GM23338 (cell line): ENCODE data around the gene SRCIN1. TPM values are rescaled to one million over a fixed set of nuclear protein-coding genes. Genes with fewer than 3 reads are reported as not detected.

Experiments
- ATAC-seq: fragments of 200-7000 bp; cut with Tn5 transposase; 3 replicates; pipeline ENCODE4 v1.9.1; 2020
- DNase-seq: peaks from one replicate; pipeline ENCODE4 v3.0.0-alpha.2; 2015; ENCODE audit warnings: low spot score
- H2AFZ ChIP-seq: fragments of 200-600 bp; sonication (generic); 2 replicates; pipeline ENCODE4 v1.8.0; 2016; ENCODE audit warnings: antibody characterized with exemption, mild to moderate bottlenecking, moderate library complexity
- H3F3A ChIP-seq: fragments of 200-600 bp; sonication (generic); replicated peaks from 2 replicates; pipeline ENCODE4 v1.8.0; 2017; ENCODE audit warnings: antibody characterized with exemption, mixed run types, low read depth
- H3K27ac ChIP-seq: fragments of 200-600 bp; sonication (generic); 2 replicates; pipeline ENCODE4 v1.6.1; 2016; ENCODE audit warnings: low read depth
- H3K27me3 ChIP-seq: fragments of 200-600 bp; sonication (generic); 2 replicates; pipeline ENCODE4 v1.8.0; 2016; ENCODE audit warnings: mild to moderate bottlenecking, mixed run types, moderate library complexity; ENCODE audit not compliant: insufficient read depth
- H3K36me3 ChIP-seq: fragments of 200-600 bp; sonication (generic); 2 replicates; pipeline ENCODE4 v1.8.0; 2016; ENCODE audit warnings: mild to moderate bottlenecking; ENCODE audit not compliant: insufficient read depth
- H3K4me1 ChIP-seq: fragments of 200-600 bp; sonication (generic); 2 replicates; pipeline ENCODE4 v1.8.0; 2016; ENCODE audit warnings: mild to moderate bottlenecking, moderate library complexity; ENCODE audit not compliant: insufficient read depth
- H3K4me2 ChIP-seq: fragments of 200-600 bp; sonication (generic); 2 replicates; pipeline ENCODE4 v1.7.1; 2017; ENCODE audit warnings: mixed run types
- H3K4me3 ChIP-seq: fragments of 200-600 bp; sonication (generic); 2 replicates; pipeline ENCODE4 v1.6.1; 2016; ENCODE audit warnings: mixed run types
- H3K79me2 ChIP-seq: fragments of 200-600 bp; sonication (generic); replicated peaks from 2 replicates; pipeline ENCODE4 v1.8.0; 2017; ENCODE audit warnings: mild to moderate bottlenecking; ENCODE audit not compliant: insufficient read depth
- H3K9me2 ChIP-seq: fragments of 200-600 bp; sonication (generic); 2 replicates; pipeline ENCODE4 v1.8.0; 2017; ENCODE audit not compliant: insufficient read depth
- H4K20me1 ChIP-seq: fragments of 200-600 bp; sonication (generic); replicated peaks from 2 replicates; pipeline ENCODE4 v1.8.0; 2017; ENCODE audit warnings: mild to moderate bottlenecking; ENCODE audit not compliant: insufficient read depth
- H3K27ac Mint-ChIP-seq: 2 replicates; pipeline ENCODE4 v1.8.0; 2020; ENCODE audit warnings: inconsistent platforms, mild to moderate bottlenecking, moderate library complexity, mixed read lengths
- H3K27me3 Mint-ChIP-seq: 3 replicates; pipeline ENCODE4 v1.8.0; 2022; ENCODE audit warnings: low read depth, mild to moderate bottlenecking, moderate library complexity, mixed read lengths, inconsistent platforms; ENCODE audit not compliant: insufficient read depth, poor library complexity
- H3K36me3 Mint-ChIP-seq: 3 replicates; pipeline ENCODE4 v1.8.0; 2021; ENCODE audit warnings: low read depth, mild to moderate bottlenecking, inconsistent platforms, moderate library complexity, mixed read lengths
- H3K4me1 Mint-ChIP-seq: 3 replicates; pipeline ENCODE4 v1.8.0; 2020; ENCODE audit warnings: mild to moderate bottlenecking, inconsistent platforms, mixed read lengths
- H3K4me3 Mint-ChIP-seq: 3 replicates; pipeline ENCODE4 v1.8.0; 2021; ENCODE audit warnings: moderate library complexity, mild to moderate bottlenecking, inconsistent platforms, mixed read lengths
- H3K9me3 Mint-ChIP-seq: 3 replicates; pipeline ENCODE4 v1.8.0; 2020; ENCODE audit warnings: moderate library complexity, mild to moderate bottlenecking, inconsistent platforms, mixed read lengths
- CREB1 ChIP-seq: fragments of 250-450 bp; sonication (Bioruptor Pico); IDR thresholded peaks from 2 replicates; pipeline ENCODE4 v1.5.0; 2020; ENCODE audit warnings: low read depth, mild to moderate bottlenecking, moderate library complexity
- CTCF ChIP-seq, 2 experiments: fragments of 200-600 bp in 1 of 2; sonication (generic) in 1 of 2; conservative IDR thresholded peaks; 2 replicates each; pipeline versions ENCODE4 v1.5.1 to v1.6.1; 2016 to 2017; ENCODE audit warnings: antibody characterized with exemption in 2 of 2, low read depth in 2 of 2, mild to moderate bottlenecking in 2 of 2, moderate library complexity in 1 of 2
- EZH2phosphoT487 ChIP-seq: fragments of 200-600 bp; sonication (generic); IDR thresholded peaks from one replicate; pipeline ENCODE4 v1.8.1; 2018; ENCODE audit warnings: antibody characterized with exemption; ENCODE audit not compliant: unreplicated experiment
- JUNB ChIP-seq: IDR thresholded peaks from one replicate; pipeline ENCODE4 v1.6.1; 2016; ENCODE audit warnings: antibody characterized with exemption; ENCODE audit not compliant: unreplicated experiment
- NANOG ChIP-seq: IDR thresholded peaks from 2 replicates; pipeline ENCODE4 v1.6.1; 2016; ENCODE audit warnings: antibody characterized with exemption, borderline replicate concordance
- POLR2AphosphoS5 ChIP-seq: IDR thresholded peaks from 2 replicates; pipeline ENCODE4 v1.6.1; 2016; ENCODE audit warnings: antibody characterized with exemption, low read depth
- REST ChIP-seq: IDR thresholded peaks from one replicate; pipeline ENCODE4 v1.6.1; 2018; ENCODE audit warnings: antibody characterized with exemption; ENCODE audit not compliant: unreplicated experiment
- STAT1 ChIP-seq: IDR thresholded peaks from one replicate; pipeline ENCODE4 v1.6.1; 2016; ENCODE audit warnings: antibody characterized with exemption; ENCODE audit not compliant: unreplicated experiment
- ZNF114 ChIP-seq: fragments of 250-450 bp; sonication (Bioruptor Pico); IDR thresholded peaks from 2 replicates; pipeline ENCODE4 v1.5.0; 2020; ENCODE audit warnings: mild to moderate bottlenecking, moderate library complexity
- ZNF331 ChIP-seq: fragments of 250-450 bp; sonication (Bioruptor Pico); IDR thresholded peaks from 2 replicates; pipeline ENCODE4 v1.5.0; 2020; ENCODE audit warnings: low read depth, mild to moderate bottlenecking, moderate library complexity
- polyA plus RNA-seq: library from polyadenylated mRNA; unstranded; fragments of >200 nt; fragmentation: Nextera tagmentation; extraction: Ambion mirVana; gene quantifications from 2 replicates; pipeline ENCODE4 v1.2.1, GENCODE V29; 2016
- total RNA-seq: library from RNA; depleted of rRNA; stranded (reverse); fragments of >200 nt; shearing (Covaris generic); gene quantifications from 2 replicates; pipeline ENCODE4 v1.2.3, GENCODE V29; 2014
- TF ChIP-seq, protein P1 (sequence below): fragments of 250-450 bp; sonication (Bioruptor Pico); IDR thresholded peaks from 2 replicates; pipeline ENCODE4 v1.5.0; 2020; ENCODE audit warnings: mild to moderate bottlenecking, moderate library complexity
- TF ChIP-seq, protein P2 (sequence below): IDR thresholded peaks from 2 replicates; pipeline ENCODE4 v1.6.1; 2016; ENCODE audit warnings: antibody characterized with exemption

The SRCIN1 gene
- total and polyA plus RNA-seq, 2 experiments from 2014 or later = 0.87 to 2.2 TPM

GRCh38 chr17:38511150-38512108 lies 94.3 kb downstream of the SRCIN1 start:
- Histone ChIP-seq H3K4me3 (peak overlapping the region; percentile 74), H3F3A (peaks cover 28% of the 10 kb centered on the region), H4K20me1 (no peaks in the 10 kb centered on the region; the same call in 1 of the 2 replicates), H3K4me2 (peak overlapping the region; percentile 95), H3K36me3 (no peaks in the 10 kb centered on the region), H3K4me1 (peaks cover 31% of the 10 kb centered on the region), H3K27me3 (peaks cover 21% of the 10 kb centered on the region), H2AFZ (no peak overlapping the region), H3K79me2 (no peaks in the 10 kb centered on the region), H3K9me2 (no peaks in the 10 kb centered on the region), H3K27ac (no peak overlapping the region)
- ATAC-seq (peak; percentile 3), DNase-seq (peak; percentile 52)
- Mint-ChIP-seq H3K4me1 (peaks cover 42% of the 10 kb centered on the region), H3K27ac (peak overlapping the region; percentile 76; the same call in 1 of the 2 replicates), H3K36me3 (peaks cover 8% of the 10 kb centered on the region), H3K9me3 (0 out of 3 replicates have a peak, but pooled peaks cover 4% of the 10 kb centered on the region), H3K4me3 (peak overlapping the region; percentile 70), H3K27me3 (peaks cover 46% of the 10 kb centered on the region)
- no peak for TF ChIP-seq ZNF331 (CRISPR knock-in tag)
- TF ChIP-seq STAT1 = no peak
- peak; percentile 53 for TF ChIP-seq POLR2AphosphoS5
- TF ChIP-seq EZH2phosphoT487 = no peak
- no peak for TF ChIP-seq NANOG
- TF ChIP-seq, protein P1, sequence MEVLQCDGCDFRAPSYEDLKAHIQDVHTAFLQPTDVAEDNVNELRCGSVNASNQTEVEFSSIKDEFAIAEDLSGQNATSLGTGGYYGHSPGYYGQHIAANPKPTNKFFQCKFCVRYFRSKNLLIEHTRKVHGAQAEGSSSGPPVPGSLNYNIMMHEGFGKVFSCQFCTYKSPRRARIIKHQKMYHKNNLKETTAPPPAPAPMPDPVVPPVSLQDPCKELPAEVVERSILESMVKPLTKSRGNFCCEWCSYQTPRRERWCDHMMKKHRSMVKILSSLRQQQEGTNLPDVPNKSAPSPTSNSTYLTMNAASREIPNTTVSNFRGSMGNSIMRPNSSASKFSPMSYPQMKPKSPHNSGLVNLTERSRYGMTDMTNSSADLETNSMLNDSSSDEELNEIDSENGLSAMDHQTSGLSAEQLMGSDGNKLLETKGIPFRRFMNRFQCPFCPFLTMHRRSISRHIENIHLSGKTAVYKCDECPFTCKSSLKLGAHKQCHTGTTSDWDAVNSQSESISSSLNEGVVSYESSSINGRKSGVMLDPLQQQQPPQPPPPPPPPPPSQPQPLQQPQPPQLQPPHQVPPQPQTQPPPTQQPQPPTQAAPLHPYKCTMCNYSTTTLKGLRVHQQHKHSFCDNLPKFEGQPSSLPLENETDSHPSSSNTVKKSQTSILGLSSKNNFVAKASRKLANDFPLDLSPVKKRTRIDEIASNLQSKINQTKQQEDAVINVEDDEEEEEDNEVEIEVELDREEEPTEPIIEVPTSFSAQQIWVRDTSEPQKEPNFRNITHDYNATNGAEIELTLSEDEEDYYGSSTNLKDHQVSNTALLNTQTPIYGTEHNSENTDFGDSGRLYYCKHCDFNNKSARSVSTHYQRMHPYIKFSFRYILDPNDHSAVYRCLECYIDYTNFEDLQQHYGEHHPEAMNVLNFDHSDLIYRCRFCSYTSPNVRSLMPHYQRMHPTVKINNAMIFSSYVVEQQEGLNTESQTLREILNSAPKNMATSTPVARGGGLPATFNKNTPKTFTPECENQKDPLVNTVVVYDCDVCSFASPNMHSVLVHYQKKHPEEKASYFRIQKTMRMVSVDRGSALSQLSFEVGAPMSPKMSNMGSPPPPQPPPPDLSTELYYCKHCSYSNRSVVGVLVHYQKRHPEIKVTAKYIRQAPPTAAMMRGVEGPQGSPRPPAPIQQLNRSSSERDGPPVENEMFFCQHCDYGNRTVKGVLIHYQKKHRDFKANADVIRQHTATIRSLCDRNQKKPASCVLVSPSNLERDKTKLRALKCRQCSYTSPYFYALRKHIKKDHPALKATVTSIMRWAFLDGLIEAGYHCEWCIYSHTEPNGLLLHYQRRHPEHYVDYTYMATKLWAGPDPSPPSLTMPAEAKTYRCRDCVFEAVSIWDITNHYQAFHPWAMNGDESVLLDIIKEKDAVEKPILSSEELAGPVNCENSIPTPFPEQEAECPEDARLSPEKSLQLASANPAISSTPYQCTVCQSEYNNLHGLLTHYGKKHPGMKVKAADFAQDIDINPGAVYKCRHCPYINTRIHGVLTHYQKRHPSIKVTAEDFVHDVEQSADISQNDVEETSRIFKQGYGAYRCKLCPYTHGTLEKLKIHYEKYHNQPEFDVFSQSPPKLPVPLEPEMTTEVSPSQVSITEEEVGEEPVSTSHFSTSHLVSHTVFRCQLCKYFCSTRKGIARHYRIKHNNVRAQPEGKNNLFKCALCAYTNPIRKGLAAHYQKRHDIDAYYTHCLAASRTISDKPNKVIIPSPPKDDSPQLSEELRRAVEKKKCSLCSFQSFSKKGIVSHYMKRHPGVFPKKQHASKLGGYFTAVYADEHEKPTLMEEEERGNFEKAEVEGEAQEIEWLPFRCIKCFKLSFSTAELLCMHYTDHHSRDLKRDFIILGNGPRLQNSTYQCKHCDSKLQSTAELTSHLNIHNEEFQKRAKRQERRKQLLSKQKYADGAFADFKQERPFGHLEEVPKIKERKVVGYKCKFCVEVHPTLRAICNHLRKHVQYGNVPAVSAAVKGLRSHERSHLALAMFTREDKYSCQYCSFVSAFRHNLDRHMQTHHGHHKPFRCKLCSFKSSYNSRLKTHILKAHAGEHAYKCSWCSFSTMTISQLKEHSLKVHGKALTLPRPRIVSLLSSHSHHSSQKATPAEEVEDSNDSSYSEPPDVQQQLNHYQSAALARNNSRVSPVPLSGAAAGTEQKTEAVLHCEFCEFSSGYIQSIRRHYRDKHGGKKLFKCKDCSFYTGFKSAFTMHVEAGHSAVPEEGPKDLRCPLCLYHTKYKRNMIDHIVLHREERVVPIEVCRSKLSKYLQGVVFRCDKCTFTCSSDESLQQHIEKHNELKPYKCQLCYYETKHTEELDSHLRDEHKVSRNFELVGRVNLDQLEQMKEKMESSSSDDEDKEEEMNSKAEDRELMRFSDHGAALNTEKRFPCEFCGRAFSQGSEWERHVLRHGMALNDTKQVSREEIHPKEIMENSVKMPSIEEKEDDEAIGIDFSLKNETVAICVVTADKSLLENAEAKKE (CRISPR knock-in tag) = no peak
- TF ChIP-seq JUNB = no peak
- TF ChIP-seq ZNF114 (CRISPR knock-in tag) = no peak
- no peak for TF ChIP-seq CREB1 (CRISPR knock-in tag)
- no peak for TF ChIP-seq CTCF (conservative IDR thresholded peaks at IDR 0.05; ENCODE audit: low read depth in 2 of 2)
- TF ChIP-seq, protein P2, sequence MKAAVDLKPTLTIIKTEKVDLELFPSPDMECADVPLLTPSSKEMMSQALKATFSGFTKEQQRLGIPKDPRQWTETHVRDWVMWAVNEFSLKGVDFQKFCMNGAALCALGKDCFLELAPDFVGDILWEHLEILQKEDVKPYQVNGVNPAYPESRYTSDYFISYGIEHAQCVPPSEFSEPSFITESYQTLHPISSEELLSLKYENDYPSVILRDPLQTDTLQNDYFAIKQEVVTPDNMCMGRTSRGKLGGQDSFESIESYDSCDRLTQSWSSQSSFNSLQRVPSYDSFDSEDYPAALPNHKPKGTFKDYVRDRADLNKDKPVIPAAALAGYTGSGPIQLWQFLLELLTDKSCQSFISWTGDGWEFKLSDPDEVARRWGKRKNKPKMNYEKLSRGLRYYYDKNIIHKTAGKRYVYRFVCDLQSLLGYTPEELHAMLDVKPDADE = 0 out of 2 replicates have a peak, but pooled peaks have one; percentile 5
- no peak for TF ChIP-seq REST
